HFFc6 (cell line): Measurements from ENCODE around the gene ZNF66. TPM values are rescaled to one million over a fixed set of nuclear protein-coding genes. Genes with fewer than 3 reads are reported as not detected.
"Not testable (repeated sequence)": the region's sequence is repeated elsewhere in the genome, so short reads cannot be mapped to it uniquely, and the experiment has no call there.

Source experiments
- DNase-seq: peaks from one replicate; pipeline ENCODE4 v3.0.0-alpha.2; 2018
- H3K27ac Mint-ChIP-seq: 2 replicates; pipeline ENCODE4 v1.8.0; 2020; ENCODE audit warnings: mild to moderate bottlenecking, mixed read lengths
- H3K27me3 Mint-ChIP-seq: 2 replicates; pipeline ENCODE4 v1.8.0; 2021; ENCODE audit warnings: mild to moderate bottlenecking, moderate library complexity, mixed read lengths; ENCODE audit not compliant: insufficient read depth
- H3K36me3 Mint-ChIP-seq: 2 replicates; pipeline ENCODE4 v1.8.0; 2021; ENCODE audit warnings: low read depth, mixed read lengths
- H3K4me1 Mint-ChIP-seq: 2 replicates; pipeline ENCODE4 v1.8.0; 2020; ENCODE audit warnings: low read depth, mixed read lengths
- H3K4me3 Mint-ChIP-seq: 2 replicates; pipeline ENCODE4 v1.8.0; 2020; ENCODE audit warnings: mild to moderate bottlenecking, moderate library complexity, mixed read lengths
- H3K9me3 Mint-ChIP-seq: 2 replicates; pipeline ENCODE4 v1.8.0; 2020; ENCODE audit warnings: mild to moderate bottlenecking, mixed read lengths
- long read RNA-seq: library from polyadenylated mRNA; unstranded; transcript quantifications from one replicate; pipeline ENCODE4 v2.0.0, GENCODE V29; 2019
- total RNA-seq, 6 experiments: library from RNA; stranded (reverse); fragmentation: NEBNext Ultra II Directional; extraction: Animal tissue kit (Norgen Biotek cat#: 25700); gene quantifications; 2 replicates in 1 of 6; 3 replicates in 5 of 6; pipeline ENCODE4 v1.2.3, GENCODE V29; 2021
- TF ChIP-seq, protein P1 (sequence below): fragments of 200-600 bp; sonication (generic); IDR thresholded peaks from 2 replicates; pipeline ENCODE4 v1.5.0; 2021; ENCODE audit warnings: antibody characterized with exemption, mild to moderate bottlenecking

The ZNF66 gene
- 1 to 10 TPM in 5 of 6 experiments, under 1 TPM in 1; 0.62 to 1.4 (median 1.2) TPM for total RNA-seq
- long read RNA-seq: 0 reads

GRCh38 chr19:20776083-20777076, at the start of gene ZNF66:
ZNF66 (plus strand) TSS chr19:20776304; CDS start chr19:20776448, 144 bp downstream.
- peak within 1 kb of the TSS; percentile 100 for H3K4me3 Mint-ChIP-seq
- H3K9me3 Mint-ChIP-seq: peaks cover 21% of the 10 kb centered on the region
- H3K36me3 Mint-ChIP-seq: peaks cover 28% of the 10 kb centered on the region
- peak within 1 kb of the TSS; percentile 90 for H3K27ac Mint-ChIP-seq
- peak; percentile 90 for DNase-seq
- TF ChIP-seq, protein P1, sequence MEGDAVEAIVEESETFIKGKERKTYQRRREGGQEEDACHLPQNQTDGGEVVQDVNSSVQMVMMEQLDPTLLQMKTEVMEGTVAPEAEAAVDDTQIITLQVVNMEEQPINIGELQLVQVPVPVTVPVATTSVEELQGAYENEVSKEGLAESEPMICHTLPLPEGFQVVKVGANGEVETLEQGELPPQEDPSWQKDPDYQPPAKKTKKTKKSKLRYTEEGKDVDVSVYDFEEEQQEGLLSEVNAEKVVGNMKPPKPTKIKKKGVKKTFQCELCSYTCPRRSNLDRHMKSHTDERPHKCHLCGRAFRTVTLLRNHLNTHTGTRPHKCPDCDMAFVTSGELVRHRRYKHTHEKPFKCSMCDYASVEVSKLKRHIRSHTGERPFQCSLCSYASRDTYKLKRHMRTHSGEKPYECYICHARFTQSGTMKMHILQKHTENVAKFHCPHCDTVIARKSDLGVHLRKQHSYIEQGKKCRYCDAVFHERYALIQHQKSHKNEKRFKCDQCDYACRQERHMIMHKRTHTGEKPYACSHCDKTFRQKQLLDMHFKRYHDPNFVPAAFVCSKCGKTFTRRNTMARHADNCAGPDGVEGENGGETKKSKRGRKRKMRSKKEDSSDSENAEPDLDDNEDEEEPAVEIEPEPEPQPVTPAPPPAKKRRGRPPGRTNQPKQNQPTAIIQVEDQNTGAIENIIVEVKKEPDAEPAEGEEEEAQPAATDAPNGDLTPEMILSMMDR: no peak
- H3K27me3 Mint-ChIP-seq: no peaks in the 10 kb centered on the region; the same call in 1 of the 2 replicates
- peaks cover 6% of the 10 kb centered on the region; the same call in 1 of the 2 replicates for H3K4me1 Mint-ChIP-seq

DNA sequence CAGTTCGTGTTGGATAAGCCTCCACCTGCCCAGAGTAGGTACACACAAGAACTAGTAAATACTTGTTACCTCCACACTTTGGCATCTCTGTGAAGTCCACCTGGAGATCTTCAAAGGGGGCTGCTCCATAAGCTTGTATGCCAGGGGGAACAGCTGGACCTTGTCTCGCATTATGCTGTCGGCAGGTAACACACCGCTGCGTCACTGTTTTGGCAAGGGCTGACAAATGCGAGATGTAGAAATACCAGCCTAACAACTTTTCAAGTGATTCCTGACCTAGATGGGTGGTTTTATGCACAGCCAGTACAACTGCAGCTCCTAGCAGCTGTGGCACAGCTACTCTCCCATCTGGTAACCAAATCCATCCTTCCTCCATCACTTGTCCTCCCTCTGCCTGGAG, 25.9 kb upstream of the ZNF66 start:
- not testable (repeated sequence) for H3K4me1 Mint-ChIP-seq, H3K27me3 Mint-ChIP-seq, DNase-seq, H3K4me3 Mint-ChIP-seq, H3K36me3 Mint-ChIP-seq, H3K27ac Mint-ChIP-seq
- peaks cover 28% of the 10 kb centered on the region for H3K9me3 Mint-ChIP-seq

- H3K9me3 Mint-ChIP-seq: peaks cover 14% of the 10 kb centered on the region
- H3K4me1 Mint-ChIP-seq, H3K27ac Mint-ChIP-seq, H3K27me3 Mint-ChIP-seq, H3K4me3 Mint-ChIP-seq, DNase-seq, H3K36me3 Mint-ChIP-seq: not testable (repeated sequence)
Observed at GRCh38 chr19:20752291-20752690, 23.8 kb upstream of the ZNF66 start.

GRCh38 chr19:20769225-20769736, 6.8 kb upstream of the ZNF66 start:
- H3K27ac Mint-ChIP-seq, H3K4me1 Mint-ChIP-seq, H3K27me3 Mint-ChIP-seq, H3K36me3 Mint-ChIP-seq, H3K4me3 Mint-ChIP-seq, DNase-seq: not testable (repeated sequence)
- H3K9me3 Mint-ChIP-seq: peaks cover 32% of the 10 kb centered on the region

- Mint-ChIP-seq H3K27me3 (no peaks in the 10 kb centered on the region), H3K36me3 (peaks cover 54% of the 10 kb centered on the region), H3K27ac (no peak overlapping the region), H3K9me3 (peaks cover 37% of the 10 kb centered on the region), H3K4me1 (no peaks in the 10 kb centered on the region), H3K4me3 (no peak overlapping the region)
- TF ChIP-seq, protein P1: no peak
- DNase-seq: no peak
Observed at GRCh38 chr19:20787786-20788185, 11.7 kb downstream of the ZNF66 start.

DNA sequence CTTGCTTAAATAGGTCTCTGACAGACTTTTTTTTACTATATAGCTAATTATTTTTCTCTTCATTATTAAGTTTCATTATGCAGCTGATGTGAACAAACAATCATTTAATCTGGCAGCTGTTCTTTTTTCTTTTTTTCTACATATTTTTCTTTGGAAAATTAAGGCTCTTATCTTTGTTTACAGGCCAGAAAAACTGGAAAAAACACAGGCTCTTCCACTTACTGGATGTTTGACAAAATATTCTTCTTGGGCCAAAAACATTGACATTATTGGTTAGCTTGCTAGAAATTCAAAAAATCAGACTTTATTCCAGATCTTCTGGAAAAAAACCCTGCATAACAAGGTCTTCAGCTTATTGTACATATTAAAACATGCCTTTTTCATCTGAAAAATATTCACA, 15.7 kb downstream of the ZNF66 start:
- no peaks in the 10 kb centered on the region for H3K4me1 Mint-ChIP-seq
- peaks cover 55% of the 10 kb centered on the region for H3K36me3 Mint-ChIP-seq
- H3K4me3 Mint-ChIP-seq: no peak overlapping the region

DNA sequence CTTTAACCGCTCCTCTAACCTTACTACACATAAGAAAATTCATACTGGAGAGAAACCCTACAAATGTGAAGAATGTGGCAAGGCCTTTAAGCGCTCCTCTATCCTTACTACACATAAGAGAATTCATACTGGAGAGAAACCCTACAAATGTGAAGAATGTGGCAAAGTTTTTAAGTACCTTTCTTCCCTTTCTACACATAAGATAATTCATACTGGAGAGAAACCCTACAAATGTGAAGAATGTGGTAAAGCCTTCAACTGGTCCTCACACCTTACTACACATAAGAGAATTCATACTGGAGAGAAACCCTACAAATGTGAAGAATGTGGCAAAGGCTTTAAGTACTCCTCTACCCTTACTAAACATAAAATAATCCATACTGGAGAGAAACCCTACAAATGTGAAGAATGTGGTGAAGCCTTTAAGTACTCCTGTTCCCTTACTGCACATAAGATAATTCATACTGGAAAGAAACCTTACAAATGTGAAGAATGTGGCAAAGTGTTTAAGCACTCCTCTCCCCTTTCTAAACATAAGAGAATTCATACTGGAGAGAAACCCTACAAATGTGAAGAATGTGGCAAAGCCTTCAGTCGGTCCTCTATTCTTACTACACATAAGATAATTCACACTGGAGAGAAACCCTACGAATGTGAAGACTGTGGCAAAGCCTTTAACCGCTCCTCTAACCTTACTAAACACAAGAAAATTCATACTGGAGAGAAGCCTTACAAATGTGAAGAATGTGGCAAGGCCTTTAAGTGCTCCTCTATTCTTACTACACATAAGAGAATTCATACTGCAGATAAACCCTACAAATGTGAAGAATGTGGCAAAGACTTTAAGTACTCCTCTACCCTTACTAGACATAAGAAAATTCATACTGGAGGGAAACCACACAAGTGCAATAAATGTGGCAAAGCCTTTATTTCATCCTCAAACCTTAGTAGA, 30.5 kb downstream of the ZNF66 start:
- H3K9me3 Mint-ChIP-seq: peaks cover 81% of the 10 kb centered on the region

More for the DNA sequence above, 15.7 kb downstream of the ZNF66 start:
- H3K9me3 Mint-ChIP-seq: peaks cover 26% of the 10 kb centered on the region; the same call in 1 of the 2 replicates
- H3K27me3 Mint-ChIP-seq: no peaks in the 10 kb centered on the region
- TF ChIP-seq, protein P1: no peak
- no peak overlapping the region for H3K27ac Mint-ChIP-seq
- no peak for DNase-seq

More for the DNA sequence above, 30.5 kb downstream of the ZNF66 start:
- H3K4me1 Mint-ChIP-seq, H3K4me3 Mint-ChIP-seq, DNase-seq, H3K27me3 Mint-ChIP-seq, H3K27ac Mint-ChIP-seq: not testable (repeated sequence)
- peaks cover 55% of the 10 kb centered on the region for H3K36me3 Mint-ChIP-seq
